GM21360 (cell line): ENCODE measurements around the gene PKDREJ.

Source experiments
- ATAC-seq: cut with Tn5 transposase; IDR thresholded peaks from one replicate; pipeline ENCODE4 v1.9.1; 2021; ENCODE audit warnings: mild to moderate bottlenecking, moderate library complexity; ENCODE audit not compliant: unreplicated experiment

PKDREJ gene

DNA sequence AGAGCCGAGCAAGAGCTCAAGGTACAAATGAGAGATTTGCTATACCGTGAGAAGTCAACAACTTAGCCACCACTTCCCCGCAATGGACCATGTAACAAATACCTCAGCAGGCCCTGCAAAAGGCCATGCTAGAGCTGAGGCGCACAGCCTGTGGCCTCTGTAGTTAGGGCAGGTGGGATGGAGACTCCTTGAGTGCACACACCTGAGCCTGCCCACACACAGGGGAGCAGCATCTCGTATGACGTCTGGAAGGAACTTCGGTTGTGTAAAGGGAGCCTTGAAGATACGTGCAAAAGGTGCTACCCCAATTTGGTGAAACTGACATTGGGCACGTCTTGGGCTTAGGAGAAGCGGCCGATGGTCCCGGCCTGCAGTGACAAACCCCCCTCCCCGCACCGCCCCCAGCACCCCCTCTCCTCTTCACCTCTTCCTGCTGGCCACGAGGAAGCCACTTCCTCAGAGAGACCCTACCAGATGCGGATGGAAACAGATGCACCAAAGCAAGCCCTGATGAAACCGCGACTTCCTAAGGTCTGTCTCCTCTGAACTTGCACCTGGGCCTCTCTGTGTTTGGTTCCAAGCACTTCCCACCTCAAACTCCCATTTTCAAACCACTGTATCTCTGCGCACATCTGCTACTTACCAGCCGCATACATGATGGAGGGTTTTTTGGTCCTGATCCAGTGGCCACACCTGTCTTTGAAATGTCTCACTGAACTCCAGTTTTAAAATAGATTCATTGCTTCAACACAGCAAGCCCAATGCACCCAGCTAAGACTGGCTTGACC is 23.7 kb downstream of the PKDREJ start:
- ATAC-seq = no peak

- ATAC-seq = no peak
Observed at GRCh38 chr22:46238541-46238940, 24.6 kb downstream of the PKDREJ start.

- no peak for ATAC-seq
Observed at GRCh38 chr22:46237453-46238124, 25.6 kb downstream of the PKDREJ start.

DNA sequence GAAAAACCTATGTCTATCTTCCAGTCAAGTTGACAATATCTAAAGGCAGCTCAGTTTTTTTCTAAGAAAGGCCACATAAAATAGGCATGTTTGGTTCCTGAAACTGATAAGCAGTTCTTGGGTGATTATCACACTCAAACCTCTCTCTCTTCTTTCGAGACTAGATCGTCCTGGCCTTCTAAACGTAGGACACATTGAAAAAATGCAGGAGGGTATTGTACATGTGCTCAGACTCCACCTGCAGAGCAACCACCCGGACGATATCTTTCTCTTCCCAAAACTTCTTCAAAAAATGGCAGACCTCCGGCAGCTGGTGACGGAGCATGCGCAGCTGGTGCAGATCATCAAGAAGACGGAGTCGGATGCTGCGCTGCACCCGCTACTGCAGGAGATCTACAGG is 28.2 kb downstream of the PKDREJ start:
- no peak for ATAC-seq

- no peak for ATAC-seq
Observed at GRCh38 chr22:46233231-46233630, 29.9 kb downstream of the PKDREJ start.

GRCh38 chr22:46230262-46230901 is 32.8 kb downstream of the PKDREJ start:
- ATAC-seq = no peak

DNA sequence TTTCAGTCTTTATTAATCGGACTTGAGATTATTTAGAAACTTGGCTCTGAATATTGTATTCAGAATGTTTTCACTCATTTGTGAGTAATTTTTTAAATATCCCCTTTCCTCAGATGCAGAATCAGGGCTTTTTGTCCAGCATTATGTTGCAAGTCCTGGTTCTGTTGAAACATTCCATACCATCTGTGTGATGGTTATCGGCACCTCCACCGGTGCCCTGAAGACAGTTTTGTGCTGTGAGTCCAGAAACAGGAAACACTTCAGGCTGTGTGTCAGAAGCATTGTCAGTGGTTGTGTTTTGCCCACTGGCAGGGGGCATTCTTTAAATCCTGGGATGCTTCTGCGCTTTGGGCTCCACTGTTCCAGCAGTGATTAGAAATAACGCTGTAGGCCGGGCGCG is 33.4 kb downstream of the PKDREJ start:
- no peak for ATAC-seq

DNA sequence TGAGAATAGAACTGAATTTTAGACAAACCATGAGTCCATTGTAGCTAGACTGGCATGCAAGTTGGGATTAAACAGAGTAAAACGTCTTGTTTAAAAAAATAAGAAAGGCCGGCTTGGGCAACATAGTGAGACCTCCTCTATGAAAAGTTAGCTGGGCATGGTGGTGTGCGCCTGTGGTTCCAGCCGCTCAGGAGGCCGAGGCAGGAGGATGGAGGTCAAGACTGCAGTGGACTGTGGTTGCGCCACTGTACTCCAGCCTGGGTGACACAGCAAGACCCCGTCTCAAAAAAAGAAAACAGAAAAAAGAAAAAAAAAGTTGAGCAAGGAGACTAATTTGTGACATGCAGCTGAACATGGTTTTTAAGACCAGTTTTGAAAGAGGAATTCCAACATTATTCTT is 36.6 kb downstream of the PKDREJ start:
- no peak for ATAC-seq

- no peak for ATAC-seq
Observed at GRCh38 chr22:46225631-46226030, 37.5 kb downstream of the PKDREJ start.

DNA sequence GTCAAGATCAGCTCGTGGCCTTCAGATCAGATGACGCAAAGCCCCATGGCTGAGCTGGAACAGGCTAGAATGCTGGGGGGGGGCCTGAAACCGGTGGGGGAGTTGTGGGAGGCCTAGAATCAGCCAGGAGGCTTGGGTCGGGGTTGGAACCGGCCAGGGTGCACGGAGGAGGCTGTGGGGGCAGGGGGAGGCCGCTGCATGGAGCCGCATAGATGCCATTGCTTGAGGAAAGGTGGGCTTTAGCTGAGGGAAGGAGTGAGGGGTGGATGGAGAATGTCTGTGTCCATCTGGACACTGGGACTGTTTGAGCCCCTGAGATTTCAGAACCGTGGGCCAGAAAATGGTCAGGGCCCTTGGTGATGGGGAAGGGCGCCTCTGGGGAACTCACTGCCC is 38.2 kb downstream of the PKDREJ start:
- no peak for ATAC-seq

DNA sequence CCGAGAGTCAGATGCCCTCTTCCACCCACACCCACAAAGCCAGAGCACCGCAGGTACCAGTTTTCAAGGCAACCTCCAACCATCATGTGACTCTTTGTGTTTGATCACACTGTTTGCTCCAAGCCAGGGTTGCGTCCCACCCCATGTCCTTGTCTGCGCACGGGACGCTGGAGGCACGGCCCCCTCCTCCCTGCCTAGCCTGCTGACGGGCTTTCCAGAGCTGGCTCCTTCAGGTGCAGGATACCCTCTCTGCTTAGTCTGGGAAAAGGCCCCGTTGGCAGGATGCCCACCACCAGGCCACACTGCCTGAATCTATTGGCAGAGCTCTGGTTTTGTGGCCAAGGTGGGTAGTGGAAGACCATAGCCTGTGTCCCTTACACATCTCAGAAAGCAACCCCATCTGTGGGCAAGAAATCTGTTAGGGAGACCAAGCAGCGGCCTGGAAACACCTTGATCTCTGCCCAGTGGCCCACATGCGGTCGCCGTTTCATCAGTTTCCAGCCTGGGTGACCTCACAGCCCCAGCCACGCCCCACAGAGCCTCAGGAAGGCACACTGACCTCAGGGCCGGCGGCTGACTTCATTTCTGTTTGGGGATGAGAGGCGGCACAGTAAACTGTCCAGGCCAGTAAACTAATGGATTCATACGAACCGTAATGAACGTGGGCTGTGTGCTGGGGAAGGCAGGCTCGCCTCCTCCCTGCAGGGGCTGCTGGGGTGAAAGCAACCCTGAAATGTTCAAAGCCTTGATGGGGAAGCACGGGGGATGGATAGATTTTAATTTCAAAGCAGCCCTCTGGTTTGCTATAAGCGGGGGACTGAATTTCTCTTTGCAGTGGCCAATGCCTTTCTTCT is 38.9 kb downstream of the PKDREJ start:
- ATAC-seq = no peak

GRCh38 chr22:46220921-46221320 is 42.2 kb downstream of the PKDREJ start:
- ATAC-seq = no peak

- ATAC-seq = no peak
Observed at GRCh38 chr22:46219636-46220035, 43.5 kb downstream of the PKDREJ start.

DNA sequence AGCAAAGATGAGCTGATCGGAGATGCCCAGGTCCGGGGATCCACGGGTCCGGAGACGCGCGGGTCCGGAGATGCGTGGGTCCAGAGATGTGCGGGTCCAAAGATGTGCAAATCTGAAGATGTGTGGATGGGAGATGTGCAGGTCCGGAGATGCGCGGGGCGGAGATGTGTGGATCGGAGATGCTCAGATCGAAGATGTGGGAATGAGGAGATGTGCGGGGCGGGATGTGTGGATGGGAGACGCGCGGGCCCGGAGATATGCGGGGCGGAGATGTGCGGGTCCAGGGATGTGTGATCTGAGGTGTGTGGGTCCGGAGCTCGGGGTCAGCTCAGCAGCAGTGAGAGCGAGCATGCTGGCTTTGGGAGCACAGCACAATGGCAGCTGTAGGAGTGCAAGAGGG is 48.5 kb downstream of the PKDREJ start:
- no peak for ATAC-seq

DNA sequence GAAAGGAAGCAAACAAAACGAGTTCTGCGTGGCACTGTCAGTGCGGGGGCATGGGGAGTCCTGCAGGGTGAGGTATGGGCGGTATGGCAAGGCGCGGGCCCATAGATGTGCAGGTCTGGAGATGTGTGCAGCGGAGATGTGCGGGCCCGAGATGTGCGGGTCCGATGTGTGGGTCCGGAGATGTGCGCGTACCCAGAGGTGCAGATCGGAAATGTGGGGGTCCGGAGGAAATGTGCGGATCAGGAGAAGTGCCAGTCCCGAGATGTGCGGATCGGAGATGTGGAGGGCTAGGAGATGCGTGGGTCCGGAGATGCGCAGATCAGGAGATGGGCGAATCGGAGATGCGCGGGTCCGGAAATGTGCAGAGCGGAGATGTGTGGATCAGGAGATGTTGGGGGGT is 49.0 kb downstream of the PKDREJ start:
- ATAC-seq = no peak

GRCh38 chr22:46213052-46213451 is 50.1 kb downstream of the PKDREJ start:
- no peak for ATAC-seq

DNA sequence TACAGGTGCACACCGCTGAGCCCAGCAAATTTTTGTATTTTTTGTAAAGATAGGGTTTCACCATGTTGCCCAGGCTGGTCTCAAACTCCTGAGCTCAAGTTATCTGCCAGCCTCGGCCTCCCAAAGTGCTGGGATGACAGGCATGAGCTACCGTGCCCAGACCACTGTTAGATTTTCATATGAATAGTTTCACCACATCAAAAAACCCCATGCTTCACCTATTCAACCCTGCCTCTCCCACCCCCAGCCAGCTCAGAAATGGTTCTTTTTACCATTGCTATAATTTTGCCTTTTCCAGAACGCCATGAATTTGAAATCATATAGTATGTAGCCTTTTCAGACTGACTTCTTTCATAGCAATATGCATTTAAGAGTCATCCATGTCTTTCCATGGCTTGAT is 50.9 kb downstream of the PKDREJ start:
- ATAC-seq = no peak

- ATAC-seq = no peak
Observed at GRCh38 chr22:46209262-46209661, 53.9 kb downstream of the PKDREJ start.
